Hematopoietic multipotent progenitor cell (in vitro differentiated cells): ENCODE results near the gene HSPB3. TPM values are rescaled to one million over a fixed set of nuclear protein-coding genes. Genes with fewer than 3 reads are reported as not detected.

Source experiments
- total RNA-seq: library from RNA; depleted of rRNA; stranded (reverse); fragments of >200 nt; gene quantifications from one replicate; pipeline ENCODE4 v1.2.3, GENCODE V29; 2012

HSPB3 gene
- total RNA-seq, 1 donor: not detected

Other genes starting within 250 kb of the HSPB3 start
- 29.1 TPM for gene ARL15, start 145.1 kb upstream of the HSPB3 start, total RNA-seq
- 15.9 TPM for gene SNX18, start 62.1 kb downstream of the HSPB3 start, total RNA-seq